GM12875 (cell line): ENCODE measurements around the gene BRSK1.

Experiments
- H3K4me3 ChIP-seq: one replicate; pipeline ENCODE4 v1.5.1; 2011; ENCODE audit warnings: low read depth, low read length, control low read depth
- CTCF ChIP-seq: IDR thresholded peaks from 2 replicates; pipeline ENCODE4 v1.5.1; 2011; ENCODE audit warnings: low read depth, mild to moderate bottlenecking, control low read depth, inconsistent platforms, low read length, moderate library complexity, borderline replicate concordance; ENCODE audit not compliant: insufficient read depth

Gene BRSK1

GRCh38 chr19:55304980-55305379 is 21.2 kb downstream of the BRSK1 start:
- no peak for TF ChIP-seq CTCF
- no peak overlapping the region for H3K4me3 ChIP-seq

GRCh38 chr19:55305491-55305890 is 21.7 kb downstream of the BRSK1 start:
- no peak for TF ChIP-seq CTCF
- no peak overlapping the region for H3K4me3 ChIP-seq

DNA sequence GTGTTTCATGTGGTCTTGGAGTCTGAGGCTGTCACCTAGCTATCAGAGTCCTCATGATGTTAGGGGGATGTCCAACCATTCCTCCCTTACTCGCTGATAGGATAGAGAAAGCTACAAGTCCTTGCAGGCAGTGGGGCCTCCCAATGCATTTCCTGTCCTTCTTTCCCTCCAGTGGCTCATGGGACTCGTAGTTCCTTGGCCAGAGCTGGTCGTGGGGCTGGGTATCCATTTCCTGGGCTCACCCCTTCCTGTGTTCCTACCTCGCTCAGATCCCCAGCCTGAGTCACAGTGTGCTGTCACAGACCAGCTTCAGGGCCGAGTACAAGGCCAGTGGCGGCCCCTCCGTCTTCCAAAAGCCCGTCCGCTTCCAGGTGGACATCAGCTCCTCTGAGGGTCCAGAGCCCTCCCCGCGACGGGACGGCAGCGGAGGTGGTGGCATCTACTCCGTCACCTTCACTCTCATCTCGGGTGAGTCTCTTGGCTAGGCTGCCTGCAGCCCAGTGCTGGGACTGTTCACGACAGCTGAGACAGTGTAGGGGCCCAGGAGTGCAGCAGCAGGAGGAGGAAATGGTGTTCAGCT is 22.3 kb downstream of the BRSK1 start:
- no peak for TF ChIP-seq CTCF
- no peak overlapping the region for H3K4me3 ChIP-seq

DNA sequence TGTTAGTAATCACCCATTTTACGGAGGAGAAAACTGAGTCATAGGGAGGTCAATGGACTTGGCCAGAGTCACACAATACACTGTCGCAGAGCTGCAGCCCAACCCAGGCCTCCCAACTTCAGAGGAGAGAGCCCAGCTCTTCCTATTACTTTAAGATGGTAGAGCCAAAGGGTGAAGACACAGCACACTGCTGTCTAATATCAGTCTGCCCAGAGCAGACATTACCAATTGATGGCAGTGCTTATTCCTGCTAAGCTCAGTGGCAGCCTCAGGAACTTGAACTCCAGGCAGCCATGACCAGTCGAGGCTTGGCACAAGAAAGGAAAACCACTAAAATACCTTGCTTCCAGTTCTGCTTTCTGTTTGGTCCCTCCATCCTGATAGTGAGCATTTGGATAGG is 22.9 kb downstream of the BRSK1 start:
- TF ChIP-seq CTCF, result no peak
- no peak overlapping the region for H3K4me3 ChIP-seq

- no peak overlapping the region for H3K4me3 ChIP-seq
- TF ChIP-seq CTCF, result no peak
These were observed 24.5 kb downstream of the BRSK1 start for GRCh38 chr19:55308281-55308680.

DNA sequence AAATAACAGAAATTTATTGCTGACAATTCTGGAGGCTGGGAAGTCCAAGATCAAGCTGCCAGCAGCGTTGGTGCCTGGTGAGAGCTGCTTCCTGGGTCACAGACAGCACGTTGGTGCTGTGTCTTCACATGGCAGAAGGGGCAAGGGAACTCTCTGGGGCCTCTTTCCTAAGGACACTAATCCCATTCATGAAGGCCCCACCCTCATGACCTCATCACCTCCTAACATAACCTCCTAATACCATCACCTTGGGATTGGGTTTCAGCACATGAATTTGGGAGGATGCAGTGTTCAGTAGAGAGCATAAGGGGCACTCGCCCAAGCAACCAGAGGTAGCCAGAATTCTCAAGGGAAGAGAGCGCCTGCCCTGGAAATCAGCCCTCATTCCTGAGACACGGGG is 25.7 kb downstream of the BRSK1 start:
- no peak overlapping the region for H3K4me3 ChIP-seq
- no peak for TF ChIP-seq CTCF

DNA sequence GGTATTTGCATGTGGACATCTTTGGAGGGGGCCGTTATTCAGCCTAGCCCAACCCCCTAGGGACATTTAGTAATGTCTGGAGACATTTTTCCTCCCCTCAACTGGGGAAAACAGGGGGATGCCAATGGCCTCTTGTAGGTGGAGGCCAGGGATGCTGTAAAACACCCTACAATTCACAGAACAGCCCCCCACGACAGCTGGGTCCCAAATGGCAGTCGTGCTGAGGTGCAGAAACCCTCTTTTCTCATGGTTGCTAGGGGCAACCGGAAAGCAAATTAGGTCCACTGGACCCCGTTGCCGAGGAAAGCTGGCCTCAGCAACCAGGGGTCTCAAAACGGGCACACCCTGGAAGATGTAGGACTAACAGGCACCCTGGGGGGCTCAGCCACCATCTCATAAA is 26.7 kb downstream of the BRSK1 start:
- no peak for TF ChIP-seq CTCF
- no peak overlapping the region for H3K4me3 ChIP-seq
